GM23338 (cell line): Measurements from ENCODE around the gene SPTBN2. TPM values are rescaled to one million over a fixed set of nuclear protein-coding genes. Genes with fewer than 3 reads are reported as not detected.
A peak's percentile ranks its signal among the peaks of the same experiment; 100 is the strongest.

Experiments
- ATAC-seq: fragments of 200-7000 bp; cut with Tn5 transposase; 3 replicates; pipeline ENCODE4 v1.9.1; 2020
- DNase-seq: peaks from one replicate; pipeline ENCODE4 v3.0.0-alpha.2; 2015; ENCODE audit warnings: low spot score
- H2AFZ ChIP-seq: fragments of 200-600 bp; sonication (generic); 2 replicates; pipeline ENCODE4 v1.8.0; 2016; ENCODE audit warnings: antibody characterized with exemption, mild to moderate bottlenecking, moderate library complexity
- H3F3A ChIP-seq: fragments of 200-600 bp; sonication (generic); replicated peaks from 2 replicates; pipeline ENCODE4 v1.8.0; 2017; ENCODE audit warnings: antibody characterized with exemption, mixed run types, low read depth
- H3K27ac ChIP-seq: fragments of 200-600 bp; sonication (generic); 2 replicates; pipeline ENCODE4 v1.6.1; 2016; ENCODE audit warnings: low read depth
- H3K27me3 ChIP-seq: fragments of 200-600 bp; sonication (generic); 2 replicates; pipeline ENCODE4 v1.8.0; 2016; ENCODE audit warnings: mild to moderate bottlenecking, mixed run types, moderate library complexity; ENCODE audit not compliant: insufficient read depth
- H3K36me3 ChIP-seq: fragments of 200-600 bp; sonication (generic); 2 replicates; pipeline ENCODE4 v1.8.0; 2016; ENCODE audit warnings: mild to moderate bottlenecking; ENCODE audit not compliant: insufficient read depth
- H3K4me1 ChIP-seq: fragments of 200-600 bp; sonication (generic); 2 replicates; pipeline ENCODE4 v1.8.0; 2016; ENCODE audit warnings: mild to moderate bottlenecking, moderate library complexity; ENCODE audit not compliant: insufficient read depth
- H3K4me2 ChIP-seq: fragments of 200-600 bp; sonication (generic); 2 replicates; pipeline ENCODE4 v1.7.1; 2017; ENCODE audit warnings: mixed run types
- H3K4me3 ChIP-seq: fragments of 200-600 bp; sonication (generic); 2 replicates; pipeline ENCODE4 v1.6.1; 2016; ENCODE audit warnings: mixed run types
- H3K79me2 ChIP-seq: fragments of 200-600 bp; sonication (generic); replicated peaks from 2 replicates; pipeline ENCODE4 v1.8.0; 2017; ENCODE audit warnings: mild to moderate bottlenecking; ENCODE audit not compliant: insufficient read depth
- H3K9me2 ChIP-seq: fragments of 200-600 bp; sonication (generic); 2 replicates; pipeline ENCODE4 v1.8.0; 2017; ENCODE audit not compliant: insufficient read depth
- H4K20me1 ChIP-seq: fragments of 200-600 bp; sonication (generic); replicated peaks from 2 replicates; pipeline ENCODE4 v1.8.0; 2017; ENCODE audit warnings: mild to moderate bottlenecking; ENCODE audit not compliant: insufficient read depth
- H3K27ac Mint-ChIP-seq: 2 replicates; pipeline ENCODE4 v1.8.0; 2020; ENCODE audit warnings: inconsistent platforms, mild to moderate bottlenecking, moderate library complexity, mixed read lengths
- H3K27me3 Mint-ChIP-seq: 3 replicates; pipeline ENCODE4 v1.8.0; 2022; ENCODE audit warnings: low read depth, mild to moderate bottlenecking, moderate library complexity, mixed read lengths, inconsistent platforms; ENCODE audit not compliant: insufficient read depth, poor library complexity
- H3K36me3 Mint-ChIP-seq: 3 replicates; pipeline ENCODE4 v1.8.0; 2021; ENCODE audit warnings: low read depth, mild to moderate bottlenecking, inconsistent platforms, moderate library complexity, mixed read lengths
- H3K4me1 Mint-ChIP-seq: 3 replicates; pipeline ENCODE4 v1.8.0; 2020; ENCODE audit warnings: mild to moderate bottlenecking, inconsistent platforms, mixed read lengths
- H3K4me3 Mint-ChIP-seq: 3 replicates; pipeline ENCODE4 v1.8.0; 2021; ENCODE audit warnings: moderate library complexity, mild to moderate bottlenecking, inconsistent platforms, mixed read lengths
- H3K9me3 Mint-ChIP-seq: 3 replicates; pipeline ENCODE4 v1.8.0; 2020; ENCODE audit warnings: moderate library complexity, mild to moderate bottlenecking, inconsistent platforms, mixed read lengths
- CREB1 ChIP-seq: fragments of 250-450 bp; sonication (Bioruptor Pico); IDR thresholded peaks from 2 replicates; pipeline ENCODE4 v1.5.0; 2020; ENCODE audit warnings: low read depth, mild to moderate bottlenecking, moderate library complexity
- EZH2 ChIP-seq: fragments of 200-600 bp; sonication (generic); IDR thresholded peaks from one replicate; pipeline ENCODE4 v1.8.0; 2017; ENCODE audit warnings: antibody characterized with exemption, mild to moderate bottlenecking, low read depth; ENCODE audit not compliant: unreplicated experiment
- EZH2phosphoT487 ChIP-seq: fragments of 200-600 bp; sonication (generic); IDR thresholded peaks from one replicate; pipeline ENCODE4 v1.8.1; 2018; ENCODE audit warnings: antibody characterized with exemption; ENCODE audit not compliant: unreplicated experiment
- JUNB ChIP-seq: IDR thresholded peaks from one replicate; pipeline ENCODE4 v1.6.1; 2016; ENCODE audit warnings: antibody characterized with exemption; ENCODE audit not compliant: unreplicated experiment
- NANOG ChIP-seq: IDR thresholded peaks from 2 replicates; pipeline ENCODE4 v1.6.1; 2016; ENCODE audit warnings: antibody characterized with exemption, borderline replicate concordance
- POLR2AphosphoS5 ChIP-seq: IDR thresholded peaks from 2 replicates; pipeline ENCODE4 v1.6.1; 2016; ENCODE audit warnings: antibody characterized with exemption, low read depth
- STAT1 ChIP-seq: IDR thresholded peaks from one replicate; pipeline ENCODE4 v1.6.1; 2016; ENCODE audit warnings: antibody characterized with exemption; ENCODE audit not compliant: unreplicated experiment
- ZNF114 ChIP-seq: fragments of 250-450 bp; sonication (Bioruptor Pico); IDR thresholded peaks from 2 replicates; pipeline ENCODE4 v1.5.0; 2020; ENCODE audit warnings: mild to moderate bottlenecking, moderate library complexity
- ZNF331 ChIP-seq: fragments of 250-450 bp; sonication (Bioruptor Pico); IDR thresholded peaks from 2 replicates; pipeline ENCODE4 v1.5.0; 2020; ENCODE audit warnings: low read depth, mild to moderate bottlenecking, moderate library complexity
- polyA plus RNA-seq: library from polyadenylated mRNA; unstranded; fragments of >200 nt; fragmentation: Nextera tagmentation; extraction: Ambion mirVana; gene quantifications from 2 replicates; pipeline ENCODE4 v1.2.1, GENCODE V29; 2016
- total RNA-seq: library from RNA; depleted of rRNA; stranded (reverse); fragments of >200 nt; shearing (Covaris generic); gene quantifications from 2 replicates; pipeline ENCODE4 v1.2.3, GENCODE V29; 2014
- TF ChIP-seq, protein P1 (sequence below): IDR thresholded peaks from 2 replicates; pipeline ENCODE4 v1.6.1; 2016; ENCODE audit warnings: antibody characterized with exemption
- TF ChIP-seq, protein P2 (sequence below), 2 experiments: fragments of 200-600 bp in 1 of 2; sonication (generic) in 1 of 2; conservative IDR thresholded peaks; 2 replicates each; pipeline versions ENCODE4 v1.5.1 to v1.6.1; 2016 to 2017; ENCODE audit warnings: antibody characterized with exemption in 2 of 2, low read depth in 2 of 2, mild to moderate bottlenecking in 2 of 2, moderate library complexity in 1 of 2
- TF ChIP-seq, protein P3 (sequence below): IDR thresholded peaks from one replicate; pipeline ENCODE4 v1.6.1; 2018; ENCODE audit warnings: antibody characterized with exemption; ENCODE audit not compliant: unreplicated experiment
- TF ChIP-seq, protein P4 (sequence below): fragments of 250-450 bp; sonication (Bioruptor Pico); IDR thresholded peaks from 2 replicates; pipeline ENCODE4 v1.5.0; 2020; ENCODE audit warnings: mild to moderate bottlenecking, moderate library complexity

The SPTBN2 gene
- total and polyA plus RNA-seq, 2 experiments from 2014 or later = 7.7 to 49.1 TPM

DNA sequence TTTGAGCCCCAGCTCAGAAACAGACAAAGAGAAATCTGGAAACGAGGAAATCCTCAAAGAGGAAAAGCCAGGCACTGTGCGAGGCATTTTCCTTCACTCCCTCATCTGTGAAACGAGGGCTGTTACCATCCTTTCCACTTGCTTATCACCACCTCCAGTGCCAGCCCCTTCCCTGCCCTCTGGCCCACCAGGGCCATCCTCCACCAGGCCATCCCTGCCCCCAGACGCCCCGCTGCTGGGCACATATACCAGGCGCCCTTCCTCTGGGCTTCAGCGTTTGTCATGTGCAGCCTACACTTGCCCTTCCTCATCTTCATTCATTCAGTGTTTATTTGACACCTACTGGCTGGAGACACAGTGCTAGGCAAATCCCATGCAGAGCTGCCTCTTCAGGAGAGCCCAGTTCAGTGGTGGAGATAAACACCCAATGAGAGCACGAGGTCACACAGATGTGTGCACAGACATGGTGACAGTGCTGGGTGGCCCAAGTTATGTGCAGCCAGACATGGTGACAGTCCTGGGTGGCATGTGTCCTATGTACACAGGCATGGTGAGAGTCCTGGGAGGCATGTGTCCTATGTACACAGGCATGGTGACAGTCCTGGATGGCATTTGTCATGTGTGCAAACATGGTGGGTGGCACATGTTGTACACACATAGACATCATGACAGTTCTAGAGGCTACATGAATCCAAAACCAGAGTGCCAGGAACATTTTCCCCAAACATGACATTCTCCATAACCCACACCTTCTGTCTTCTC lies 9.7 kb downstream of the SPTBN2 start:
- H3F3A ChIP-seq = peaks cover 16% of the 10 kb centered on the region; the same call in 1 of the 2 replicates
- Mint-ChIP-seq H3K27ac (peak overlapping the region; percentile 76; the same call in 1 of the 2 replicates), H3K4me3 (peak overlapping the region; percentile 7; the same call in 1 of the 3 replicates), H3K36me3 (peaks cover 18% of the 10 kb centered on the region), H3K4me1 (peaks cover 57% of the 10 kb centered on the region), H3K9me3 (no peaks in the 10 kb centered on the region), H3K27me3 (peaks cover 18% of the 10 kb centered on the region)
- H3K36me3 ChIP-seq = no peaks in the 10 kb centered on the region
- no peak for TF ChIP-seq NANOG
- no peak for TF ChIP-seq POLR2AphosphoS5
- no peak for TF ChIP-seq EZH2
- no peak for TF ChIP-seq ZNF331 (CRISPR knock-in tag)
- no peak for TF ChIP-seq CREB1
- TF ChIP-seq ZNF114 (CRISPR knock-in tag) = no peak
- TF ChIP-seq JUNB = no peak
- TF ChIP-seq, protein P1, sequence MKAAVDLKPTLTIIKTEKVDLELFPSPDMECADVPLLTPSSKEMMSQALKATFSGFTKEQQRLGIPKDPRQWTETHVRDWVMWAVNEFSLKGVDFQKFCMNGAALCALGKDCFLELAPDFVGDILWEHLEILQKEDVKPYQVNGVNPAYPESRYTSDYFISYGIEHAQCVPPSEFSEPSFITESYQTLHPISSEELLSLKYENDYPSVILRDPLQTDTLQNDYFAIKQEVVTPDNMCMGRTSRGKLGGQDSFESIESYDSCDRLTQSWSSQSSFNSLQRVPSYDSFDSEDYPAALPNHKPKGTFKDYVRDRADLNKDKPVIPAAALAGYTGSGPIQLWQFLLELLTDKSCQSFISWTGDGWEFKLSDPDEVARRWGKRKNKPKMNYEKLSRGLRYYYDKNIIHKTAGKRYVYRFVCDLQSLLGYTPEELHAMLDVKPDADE = no peak
- no peak for TF ChIP-seq EZH2phosphoT487
- TF ChIP-seq, protein P2, sequence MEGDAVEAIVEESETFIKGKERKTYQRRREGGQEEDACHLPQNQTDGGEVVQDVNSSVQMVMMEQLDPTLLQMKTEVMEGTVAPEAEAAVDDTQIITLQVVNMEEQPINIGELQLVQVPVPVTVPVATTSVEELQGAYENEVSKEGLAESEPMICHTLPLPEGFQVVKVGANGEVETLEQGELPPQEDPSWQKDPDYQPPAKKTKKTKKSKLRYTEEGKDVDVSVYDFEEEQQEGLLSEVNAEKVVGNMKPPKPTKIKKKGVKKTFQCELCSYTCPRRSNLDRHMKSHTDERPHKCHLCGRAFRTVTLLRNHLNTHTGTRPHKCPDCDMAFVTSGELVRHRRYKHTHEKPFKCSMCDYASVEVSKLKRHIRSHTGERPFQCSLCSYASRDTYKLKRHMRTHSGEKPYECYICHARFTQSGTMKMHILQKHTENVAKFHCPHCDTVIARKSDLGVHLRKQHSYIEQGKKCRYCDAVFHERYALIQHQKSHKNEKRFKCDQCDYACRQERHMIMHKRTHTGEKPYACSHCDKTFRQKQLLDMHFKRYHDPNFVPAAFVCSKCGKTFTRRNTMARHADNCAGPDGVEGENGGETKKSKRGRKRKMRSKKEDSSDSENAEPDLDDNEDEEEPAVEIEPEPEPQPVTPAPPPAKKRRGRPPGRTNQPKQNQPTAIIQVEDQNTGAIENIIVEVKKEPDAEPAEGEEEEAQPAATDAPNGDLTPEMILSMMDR (conservative IDR thresholded peaks at IDR 0.05; ENCODE audit: low read depth in 2 of 2) = no peak
- TF ChIP-seq, protein P3, sequence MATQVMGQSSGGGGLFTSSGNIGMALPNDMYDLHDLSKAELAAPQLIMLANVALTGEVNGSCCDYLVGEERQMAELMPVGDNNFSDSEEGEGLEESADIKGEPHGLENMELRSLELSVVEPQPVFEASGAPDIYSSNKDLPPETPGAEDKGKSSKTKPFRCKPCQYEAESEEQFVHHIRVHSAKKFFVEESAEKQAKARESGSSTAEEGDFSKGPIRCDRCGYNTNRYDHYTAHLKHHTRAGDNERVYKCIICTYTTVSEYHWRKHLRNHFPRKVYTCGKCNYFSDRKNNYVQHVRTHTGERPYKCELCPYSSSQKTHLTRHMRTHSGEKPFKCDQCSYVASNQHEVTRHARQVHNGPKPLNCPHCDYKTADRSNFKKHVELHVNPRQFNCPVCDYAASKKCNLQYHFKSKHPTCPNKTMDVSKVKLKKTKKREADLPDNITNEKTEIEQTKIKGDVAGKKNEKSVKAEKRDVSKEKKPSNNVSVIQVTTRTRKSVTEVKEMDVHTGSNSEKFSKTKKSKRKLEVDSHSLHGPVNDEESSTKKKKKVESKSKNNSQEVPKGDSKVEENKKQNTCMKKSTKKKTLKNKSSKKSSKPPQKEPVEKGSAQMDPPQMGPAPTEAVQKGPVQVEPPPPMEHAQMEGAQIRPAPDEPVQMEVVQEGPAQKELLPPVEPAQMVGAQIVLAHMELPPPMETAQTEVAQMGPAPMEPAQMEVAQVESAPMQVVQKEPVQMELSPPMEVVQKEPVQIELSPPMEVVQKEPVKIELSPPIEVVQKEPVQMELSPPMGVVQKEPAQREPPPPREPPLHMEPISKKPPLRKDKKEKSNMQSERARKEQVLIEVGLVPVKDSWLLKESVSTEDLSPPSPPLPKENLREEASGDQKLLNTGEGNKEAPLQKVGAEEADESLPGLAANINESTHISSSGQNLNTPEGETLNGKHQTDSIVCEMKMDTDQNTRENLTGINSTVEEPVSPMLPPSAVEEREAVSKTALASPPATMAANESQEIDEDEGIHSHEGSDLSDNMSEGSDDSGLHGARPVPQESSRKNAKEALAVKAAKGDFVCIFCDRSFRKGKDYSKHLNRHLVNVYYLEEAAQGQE = no peak
- TF ChIP-seq, protein P4, sequence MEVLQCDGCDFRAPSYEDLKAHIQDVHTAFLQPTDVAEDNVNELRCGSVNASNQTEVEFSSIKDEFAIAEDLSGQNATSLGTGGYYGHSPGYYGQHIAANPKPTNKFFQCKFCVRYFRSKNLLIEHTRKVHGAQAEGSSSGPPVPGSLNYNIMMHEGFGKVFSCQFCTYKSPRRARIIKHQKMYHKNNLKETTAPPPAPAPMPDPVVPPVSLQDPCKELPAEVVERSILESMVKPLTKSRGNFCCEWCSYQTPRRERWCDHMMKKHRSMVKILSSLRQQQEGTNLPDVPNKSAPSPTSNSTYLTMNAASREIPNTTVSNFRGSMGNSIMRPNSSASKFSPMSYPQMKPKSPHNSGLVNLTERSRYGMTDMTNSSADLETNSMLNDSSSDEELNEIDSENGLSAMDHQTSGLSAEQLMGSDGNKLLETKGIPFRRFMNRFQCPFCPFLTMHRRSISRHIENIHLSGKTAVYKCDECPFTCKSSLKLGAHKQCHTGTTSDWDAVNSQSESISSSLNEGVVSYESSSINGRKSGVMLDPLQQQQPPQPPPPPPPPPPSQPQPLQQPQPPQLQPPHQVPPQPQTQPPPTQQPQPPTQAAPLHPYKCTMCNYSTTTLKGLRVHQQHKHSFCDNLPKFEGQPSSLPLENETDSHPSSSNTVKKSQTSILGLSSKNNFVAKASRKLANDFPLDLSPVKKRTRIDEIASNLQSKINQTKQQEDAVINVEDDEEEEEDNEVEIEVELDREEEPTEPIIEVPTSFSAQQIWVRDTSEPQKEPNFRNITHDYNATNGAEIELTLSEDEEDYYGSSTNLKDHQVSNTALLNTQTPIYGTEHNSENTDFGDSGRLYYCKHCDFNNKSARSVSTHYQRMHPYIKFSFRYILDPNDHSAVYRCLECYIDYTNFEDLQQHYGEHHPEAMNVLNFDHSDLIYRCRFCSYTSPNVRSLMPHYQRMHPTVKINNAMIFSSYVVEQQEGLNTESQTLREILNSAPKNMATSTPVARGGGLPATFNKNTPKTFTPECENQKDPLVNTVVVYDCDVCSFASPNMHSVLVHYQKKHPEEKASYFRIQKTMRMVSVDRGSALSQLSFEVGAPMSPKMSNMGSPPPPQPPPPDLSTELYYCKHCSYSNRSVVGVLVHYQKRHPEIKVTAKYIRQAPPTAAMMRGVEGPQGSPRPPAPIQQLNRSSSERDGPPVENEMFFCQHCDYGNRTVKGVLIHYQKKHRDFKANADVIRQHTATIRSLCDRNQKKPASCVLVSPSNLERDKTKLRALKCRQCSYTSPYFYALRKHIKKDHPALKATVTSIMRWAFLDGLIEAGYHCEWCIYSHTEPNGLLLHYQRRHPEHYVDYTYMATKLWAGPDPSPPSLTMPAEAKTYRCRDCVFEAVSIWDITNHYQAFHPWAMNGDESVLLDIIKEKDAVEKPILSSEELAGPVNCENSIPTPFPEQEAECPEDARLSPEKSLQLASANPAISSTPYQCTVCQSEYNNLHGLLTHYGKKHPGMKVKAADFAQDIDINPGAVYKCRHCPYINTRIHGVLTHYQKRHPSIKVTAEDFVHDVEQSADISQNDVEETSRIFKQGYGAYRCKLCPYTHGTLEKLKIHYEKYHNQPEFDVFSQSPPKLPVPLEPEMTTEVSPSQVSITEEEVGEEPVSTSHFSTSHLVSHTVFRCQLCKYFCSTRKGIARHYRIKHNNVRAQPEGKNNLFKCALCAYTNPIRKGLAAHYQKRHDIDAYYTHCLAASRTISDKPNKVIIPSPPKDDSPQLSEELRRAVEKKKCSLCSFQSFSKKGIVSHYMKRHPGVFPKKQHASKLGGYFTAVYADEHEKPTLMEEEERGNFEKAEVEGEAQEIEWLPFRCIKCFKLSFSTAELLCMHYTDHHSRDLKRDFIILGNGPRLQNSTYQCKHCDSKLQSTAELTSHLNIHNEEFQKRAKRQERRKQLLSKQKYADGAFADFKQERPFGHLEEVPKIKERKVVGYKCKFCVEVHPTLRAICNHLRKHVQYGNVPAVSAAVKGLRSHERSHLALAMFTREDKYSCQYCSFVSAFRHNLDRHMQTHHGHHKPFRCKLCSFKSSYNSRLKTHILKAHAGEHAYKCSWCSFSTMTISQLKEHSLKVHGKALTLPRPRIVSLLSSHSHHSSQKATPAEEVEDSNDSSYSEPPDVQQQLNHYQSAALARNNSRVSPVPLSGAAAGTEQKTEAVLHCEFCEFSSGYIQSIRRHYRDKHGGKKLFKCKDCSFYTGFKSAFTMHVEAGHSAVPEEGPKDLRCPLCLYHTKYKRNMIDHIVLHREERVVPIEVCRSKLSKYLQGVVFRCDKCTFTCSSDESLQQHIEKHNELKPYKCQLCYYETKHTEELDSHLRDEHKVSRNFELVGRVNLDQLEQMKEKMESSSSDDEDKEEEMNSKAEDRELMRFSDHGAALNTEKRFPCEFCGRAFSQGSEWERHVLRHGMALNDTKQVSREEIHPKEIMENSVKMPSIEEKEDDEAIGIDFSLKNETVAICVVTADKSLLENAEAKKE (CRISPR knock-in tag) = no peak
- no peak for TF ChIP-seq STAT1
- H2AFZ ChIP-seq = peak overlapping the region; percentile 94
- H4K20me1 ChIP-seq = peaks cover 3% of the 10 kb centered on the region; the same call in 1 of the 2 replicates
- peaks cover 23% of the 10 kb centered on the region for H3K4me1 ChIP-seq
- H3K79me2 ChIP-seq = no peaks in the 10 kb centered on the region
- no peaks in the 10 kb centered on the region for H3K9me2 ChIP-seq
- no peak overlapping the region for H3K27ac ChIP-seq
- no peak for DNase-seq
- peak overlapping the region; percentile 78 for H3K4me2 ChIP-seq
- H3K27me3 ChIP-seq = no peaks in the 10 kb centered on the region
- ATAC-seq = no peak; the same call in 2 of the 3 replicates
- peak overlapping the region; percentile 34 for H3K4me3 ChIP-seq
